ENCODE results near the gene RCSD1. TPM values are rescaled to one million over a fixed set of nuclear protein-coding genes. Genes with fewer than 3 reads are reported as not detected.

RCSD1 gene
- total RNA-seq, 1 donor: 1.3 TPM

DNA sequence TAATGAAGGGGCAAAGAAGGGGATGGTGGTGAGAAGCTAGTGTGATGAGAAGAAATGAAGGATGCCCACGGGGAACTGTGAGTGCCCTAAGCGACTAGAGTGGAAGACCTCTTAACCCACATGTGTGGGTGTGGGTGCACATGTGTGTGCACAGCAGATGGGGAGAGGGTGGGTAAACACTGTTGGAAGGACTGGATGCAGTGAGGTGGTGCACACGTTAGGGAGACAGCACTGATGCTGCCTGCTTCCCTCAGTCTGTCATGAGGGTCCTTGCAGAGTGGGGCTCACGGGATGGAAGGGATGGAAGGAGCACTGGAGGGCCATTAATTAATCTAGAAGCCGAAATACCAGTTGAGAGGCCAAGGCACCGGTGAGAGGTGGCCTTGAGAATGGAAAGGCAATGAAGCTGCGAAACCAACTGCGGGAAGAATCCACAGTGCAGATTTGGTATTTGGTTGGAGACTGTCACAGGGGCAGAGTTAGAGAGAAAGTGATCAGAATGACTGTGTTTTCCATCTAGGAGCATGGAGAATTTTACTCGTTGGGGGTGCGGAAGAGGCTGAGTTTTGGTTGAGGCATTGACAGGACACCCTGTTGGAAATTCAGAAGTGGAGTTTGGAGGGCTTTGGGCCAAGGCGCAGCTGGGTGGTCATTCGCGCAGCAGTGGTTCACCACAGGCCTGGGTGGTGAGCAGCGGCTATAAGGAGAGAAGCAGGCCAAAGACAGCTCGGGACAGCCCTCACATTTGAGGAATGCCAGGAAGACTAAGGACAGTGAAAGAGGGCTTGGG lies 15.8 kb downstream of the RCSD1 start:
- TF ChIP-seq, protein P1, sequence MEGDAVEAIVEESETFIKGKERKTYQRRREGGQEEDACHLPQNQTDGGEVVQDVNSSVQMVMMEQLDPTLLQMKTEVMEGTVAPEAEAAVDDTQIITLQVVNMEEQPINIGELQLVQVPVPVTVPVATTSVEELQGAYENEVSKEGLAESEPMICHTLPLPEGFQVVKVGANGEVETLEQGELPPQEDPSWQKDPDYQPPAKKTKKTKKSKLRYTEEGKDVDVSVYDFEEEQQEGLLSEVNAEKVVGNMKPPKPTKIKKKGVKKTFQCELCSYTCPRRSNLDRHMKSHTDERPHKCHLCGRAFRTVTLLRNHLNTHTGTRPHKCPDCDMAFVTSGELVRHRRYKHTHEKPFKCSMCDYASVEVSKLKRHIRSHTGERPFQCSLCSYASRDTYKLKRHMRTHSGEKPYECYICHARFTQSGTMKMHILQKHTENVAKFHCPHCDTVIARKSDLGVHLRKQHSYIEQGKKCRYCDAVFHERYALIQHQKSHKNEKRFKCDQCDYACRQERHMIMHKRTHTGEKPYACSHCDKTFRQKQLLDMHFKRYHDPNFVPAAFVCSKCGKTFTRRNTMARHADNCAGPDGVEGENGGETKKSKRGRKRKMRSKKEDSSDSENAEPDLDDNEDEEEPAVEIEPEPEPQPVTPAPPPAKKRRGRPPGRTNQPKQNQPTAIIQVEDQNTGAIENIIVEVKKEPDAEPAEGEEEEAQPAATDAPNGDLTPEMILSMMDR (IDR thresholded peaks at IDR 0.05; ENCODE audit: insufficient read depth, low read depth, low read length): no peak
- no peak for DNase-seq (ENCODE audit: low read depth)
- H3K4me3 ChIP-seq (ENCODE audit: low read depth, low read length): no peak overlapping the region

DNA sequence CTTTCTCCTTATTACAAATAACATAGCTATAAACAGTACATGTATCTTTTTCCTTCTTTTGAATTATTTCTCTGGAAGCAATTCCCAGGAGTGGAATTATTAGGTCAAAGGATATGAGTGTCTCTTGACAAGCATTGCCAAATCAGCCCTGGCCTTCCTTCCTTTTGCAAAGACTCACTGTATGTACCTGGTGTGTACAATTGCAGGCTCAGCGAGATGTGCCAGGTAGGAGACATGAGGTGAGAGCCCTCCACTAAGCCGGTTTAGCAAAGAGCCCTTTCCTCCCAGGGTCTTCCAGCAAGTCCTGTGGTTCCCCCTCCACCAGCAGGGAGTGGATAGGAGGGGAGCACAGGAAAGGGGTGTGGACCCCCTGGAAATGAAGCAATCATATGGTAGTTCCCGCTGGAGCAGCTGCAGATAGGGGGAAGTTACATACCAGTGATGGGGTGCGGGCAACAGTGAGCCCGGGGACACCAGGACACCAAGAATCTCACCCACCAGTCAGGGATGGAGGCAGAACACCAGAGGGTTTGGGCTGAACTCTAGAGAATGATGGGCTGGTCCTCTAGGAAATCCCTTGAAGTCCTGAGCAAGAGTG lies 18.3 kb downstream of the RCSD1 start:
- no peak for DNase-seq (ENCODE audit: low read depth)
- TF ChIP-seq, protein P1 (IDR thresholded peaks at IDR 0.05; ENCODE audit: insufficient read depth, low read depth, low read length): no peak

DNA sequence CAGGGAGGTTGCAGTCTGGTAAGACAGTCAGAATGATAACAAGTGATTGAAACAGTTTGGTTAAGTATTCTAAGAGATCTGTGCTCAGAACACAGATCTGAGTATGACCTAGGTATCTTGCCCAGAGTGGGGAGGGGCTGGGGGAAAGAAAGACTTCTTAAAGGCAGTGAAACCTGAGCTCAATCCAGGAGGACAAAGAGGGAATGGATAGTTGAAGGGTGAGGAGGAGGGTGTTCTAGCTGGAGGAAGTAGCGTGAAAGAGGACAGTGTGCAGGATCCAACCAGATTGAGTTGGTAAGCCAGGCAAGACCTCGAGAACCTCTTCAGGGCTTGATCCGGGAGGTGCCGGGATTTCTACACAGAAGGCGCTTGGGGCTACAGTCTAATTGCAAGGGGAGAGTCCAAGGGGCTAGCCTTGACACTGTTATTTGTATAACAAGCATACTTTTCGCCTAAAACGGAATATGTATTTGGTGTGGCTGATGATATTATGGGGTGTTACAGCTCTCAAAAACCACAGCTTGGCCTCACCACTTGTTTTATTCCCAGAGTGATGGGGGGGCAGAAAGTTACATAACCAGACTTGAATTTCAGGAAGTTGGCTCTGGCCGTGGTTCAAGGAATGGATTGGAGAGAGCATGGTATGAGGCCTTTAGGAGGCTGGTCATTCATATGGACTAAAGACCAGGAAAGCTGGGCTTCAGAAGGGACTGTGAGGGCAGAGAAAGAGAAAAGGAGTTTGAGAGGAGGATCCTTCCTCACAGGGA lies 19.1 kb downstream of the RCSD1 start:
- no peak for DNase-seq (ENCODE audit: low read depth)
- TF ChIP-seq, protein P1 (IDR thresholded peaks at IDR 0.05; ENCODE audit: insufficient read depth, low read depth, low read length): no peak
- H3K4me3 ChIP-seq (ENCODE audit: low read depth, low read length): no peak overlapping the region

More for the DNA sequence above, 18.3 kb downstream of the RCSD1 start:
- no peak overlapping the region for H3K4me3 ChIP-seq (ENCODE audit: low read depth, low read length)

DNA sequence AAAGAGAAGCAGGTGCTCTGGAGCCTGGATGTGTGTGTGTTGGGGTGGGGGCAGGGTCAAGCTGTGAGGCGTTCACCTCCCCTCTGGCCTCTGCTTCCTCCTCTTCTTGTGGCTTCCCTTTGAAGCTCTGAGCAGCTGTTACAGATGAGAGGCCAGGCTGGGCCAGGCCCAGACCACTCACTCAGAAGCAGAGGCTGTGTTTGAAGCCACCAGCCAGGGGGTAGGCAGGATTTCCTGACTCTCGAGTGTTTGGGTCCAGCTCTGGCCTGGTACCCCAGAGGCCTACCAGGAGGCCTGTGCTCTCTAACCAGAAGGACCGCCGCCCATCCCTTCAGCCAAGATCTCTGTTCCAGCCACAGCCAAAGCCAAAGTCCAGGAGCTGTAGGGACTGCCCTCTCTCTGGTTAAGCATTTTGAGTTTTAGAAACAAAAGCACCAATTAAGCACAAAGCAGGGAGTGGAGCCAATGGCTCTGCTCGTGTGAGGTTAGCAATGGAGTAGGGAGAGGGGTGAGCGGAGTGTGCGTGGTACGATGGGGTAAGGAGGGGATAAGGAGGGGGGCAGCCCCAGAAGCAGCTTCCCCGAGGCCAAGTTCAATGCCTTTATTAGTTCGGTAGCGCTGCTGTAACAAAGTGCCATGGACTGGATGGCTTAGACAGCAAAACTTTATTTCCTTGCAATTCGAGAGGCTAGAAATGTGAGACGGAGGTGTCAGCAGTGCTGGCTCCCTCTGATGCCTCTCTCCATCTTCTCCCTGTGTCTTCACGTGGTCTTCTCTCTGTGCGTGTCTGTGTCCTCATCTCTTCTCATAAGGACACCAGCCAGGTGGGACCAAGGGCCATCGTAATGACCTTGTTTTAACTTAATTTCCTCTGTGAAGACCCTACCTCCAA lies 20.5 kb downstream of the RCSD1 start:
- no peak for DNase-seq (ENCODE audit: low read depth)
- TF ChIP-seq, protein P1 (IDR thresholded peaks at IDR 0.05; ENCODE audit: insufficient read depth, low read depth, low read length): no peak
- no peak overlapping the region for H3K4me3 ChIP-seq (ENCODE audit: low read depth, low read length)

DNA sequence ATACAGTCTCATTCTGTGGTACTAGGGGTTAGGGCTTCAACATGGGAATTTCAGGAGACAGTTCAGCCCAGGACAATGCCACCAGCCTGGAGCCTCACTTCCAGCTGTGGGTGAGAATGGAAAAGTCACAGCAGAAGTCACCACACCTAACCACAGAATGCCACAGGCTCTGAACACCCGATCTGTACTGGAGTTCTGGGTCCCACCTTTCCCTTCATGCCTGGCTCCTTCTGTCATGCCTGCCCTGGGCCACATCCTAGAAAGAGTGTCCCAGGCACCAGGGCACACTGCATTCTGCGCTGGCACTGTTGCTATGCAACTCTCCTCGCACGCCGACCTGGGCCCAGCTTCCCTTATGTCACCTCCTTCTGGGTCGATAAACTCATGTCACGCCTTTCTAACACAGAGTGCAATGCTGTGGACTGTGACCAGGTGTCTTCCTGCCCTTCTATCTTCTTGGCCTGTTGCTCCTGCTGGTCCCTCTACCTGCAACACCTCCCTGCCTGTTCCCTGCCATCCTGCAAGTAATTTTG lies 21.2 kb downstream of the RCSD1 start:
- no peak for DNase-seq (ENCODE audit: low read depth)
- TF ChIP-seq, protein P1 (IDR thresholded peaks at IDR 0.05; ENCODE audit: insufficient read depth, low read depth, low read length): no peak

More for the DNA sequence above, 21.2 kb downstream of the RCSD1 start:
- H3K4me3 ChIP-seq (ENCODE audit: low read depth, low read length): no peak overlapping the region
